Gastroesophageal sphincter (tissue), 4 donors: ENCODE results near the gene MGA. TPM values are rescaled to one million over a fixed set of nuclear protein-coding genes. Genes with fewer than 3 reads are reported as not detected.

Experiments used
- ATAC-seq: fragments of 150-250 bp; one replicate; pipeline ENCODE4 v1.9.1; 2016; ENCODE audit warnings: mild to moderate bottlenecking, moderate library complexity
- H3K27ac ChIP-seq, 4 donors: fragments of 200-600 bp; sonication (generic) in 3 of 4; 1 replicate in 3 of 4; 2 replicates in 1 of 4; pipeline ENCODE4 v1.5.1; 2016 to 2019
- H3K27me3 ChIP-seq: fragments of 200-600 bp; sonication (generic); one replicate; pipeline ENCODE4 v1.5.1; 2019
- H3K36me3 ChIP-seq, 2 donors: fragments of 200-600 bp; sonication (generic); one replicate each; pipeline ENCODE4 v1.5.1; 2019; ENCODE audit warnings: control low read depth in 1 of 2
- H3K4me1 ChIP-seq, 3 donors: fragments of 200-600 bp; sonication (generic); 1 replicate in 2 of 3; 2 replicates in 1 of 3; pipeline ENCODE4 v1.5.1; 2016 to 2019; ENCODE audit warnings: control low read depth in 2 of 3
- H3K4me3 ChIP-seq, 2 donors: fragments of 200-600 bp; sonication (generic); one replicate each; pipeline ENCODE4 v1.5.1; 2019; ENCODE audit warnings: mild to moderate bottlenecking in 1 of 2, moderate library complexity in 1 of 2
- H3K9me3 ChIP-seq, 3 donors: fragments of 200-600 bp; sonication (generic); one replicate each; pipeline ENCODE4 v1.5.1; 2017 to 2019; ENCODE audit warnings: control low read depth in 2 of 3
- EP300 ChIP-seq: sonication (generic); formaldehyde crosslinking; IDR thresholded peaks from one replicate; pipeline ENCODE4 v1.6.1; 2017; ENCODE audit warnings: antibody characterized with exemption, mild to moderate bottlenecking
- POLR2A ChIP-seq, 2 donors: fragments of 450-650 bp; IDR thresholded peaks; one replicate each; pipeline ENCODE4 v1.6.1; 2017; ENCODE audit warnings: antibody characterized with exemption in 2 of 2, mild to moderate bottlenecking in 2 of 2, moderate library complexity in 1 of 2
- POLR2AphosphoS5 ChIP-seq: sonication (generic); formaldehyde crosslinking; IDR thresholded peaks from one replicate; pipeline ENCODE4 v1.6.1; 2017; ENCODE audit warnings: antibody characterized with exemption
- WGBS, 2 donors: methylation state at CpG; one replicate each; pipeline ENCODE4 v1.1.5; 2018; ENCODE audit warnings: low coverage in 1 of 2; 5-methylcytosine and 5-hydroxymethylcytosine counted together
- total RNA-seq, 4 donors: library from RNA; depleted of rRNA; stranded (reverse); fragments of >200 nt; gene quantifications; one replicate each; pipeline ENCODE4 v1.1.0, GENCODE V29; 2016
- TF ChIP-seq, protein P1 (sequence below), 4 experiments: fragments of 200-600 bp in 2 of 4; fragments of 450-650 bp in 2 of 4; sonication (generic) in 1 of 4; IDR thresholded peaks; one replicate each; pipeline ENCODE4 v1.5.1; 2017 to 2019; ENCODE audit warnings: antibody characterized with exemption in 4 of 4, mild to moderate bottlenecking in 2 of 4, moderate library complexity in 2 of 4

Gene MGA
- total RNA-seq, 4 donors from 2014 or later = 29.4 to 59.2 (median 44.9) TPM

DNA sequence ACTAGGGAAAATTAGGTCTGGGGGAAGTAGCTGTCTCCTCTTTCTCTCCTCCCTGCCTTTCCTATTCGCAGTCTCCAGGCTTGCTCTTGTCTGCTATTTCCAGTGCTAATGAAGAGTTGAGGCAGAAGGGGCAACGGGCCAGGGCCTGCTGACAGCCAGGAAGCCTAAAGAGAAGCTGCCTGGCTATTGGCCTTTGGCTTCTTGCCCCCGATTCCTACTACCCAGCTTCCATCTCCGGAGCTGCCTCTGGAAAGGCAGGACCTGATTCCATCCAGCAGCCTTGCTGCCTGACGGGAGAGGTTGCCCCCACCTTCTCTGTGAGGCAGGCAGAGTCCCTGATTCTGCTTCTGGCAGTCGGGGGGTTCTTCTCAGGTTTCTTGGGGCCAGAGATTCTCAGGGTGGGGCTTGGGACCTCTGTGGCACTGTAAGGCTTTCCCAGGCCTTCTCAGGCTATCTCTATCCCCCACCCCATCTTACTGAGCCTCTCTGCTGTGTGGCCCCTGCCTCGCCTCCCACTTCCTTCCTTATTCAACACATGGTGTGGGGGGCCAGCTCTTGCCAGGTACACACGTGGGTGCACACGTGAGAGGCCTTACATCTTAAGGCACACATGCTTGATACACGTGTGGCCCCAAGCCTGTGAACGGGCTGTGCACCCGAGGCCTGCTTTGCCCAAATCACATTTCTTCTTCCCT lies 149.5 kb downstream of the MGA start:
- WGBS, 2 donors = 53 to 65% methylated on average over 4 to 8 of the region's 12 CpGs
- Histone ChIP-seq H3K4me1 (peaks cover 0 to 53% (median 17%) of the 10 kb centered on the region in 3 donors), H3K4me3 (no peak overlapping the region), H3K27ac (peak overlapping the region in 1 of 4 donors; percentile 7), H3K9me3 (no peaks in the 10 kb centered on the region), H3K36me3 (peaks cover 0 to 33% of the 10 kb centered on the region in 2 donors), H3K27me3 (no peaks in the 10 kb centered on the region)
- TF ChIP-seq POLR2A (IDR thresholded peaks at IDR 0.05) = no peak
- TF ChIP-seq, protein P1, sequence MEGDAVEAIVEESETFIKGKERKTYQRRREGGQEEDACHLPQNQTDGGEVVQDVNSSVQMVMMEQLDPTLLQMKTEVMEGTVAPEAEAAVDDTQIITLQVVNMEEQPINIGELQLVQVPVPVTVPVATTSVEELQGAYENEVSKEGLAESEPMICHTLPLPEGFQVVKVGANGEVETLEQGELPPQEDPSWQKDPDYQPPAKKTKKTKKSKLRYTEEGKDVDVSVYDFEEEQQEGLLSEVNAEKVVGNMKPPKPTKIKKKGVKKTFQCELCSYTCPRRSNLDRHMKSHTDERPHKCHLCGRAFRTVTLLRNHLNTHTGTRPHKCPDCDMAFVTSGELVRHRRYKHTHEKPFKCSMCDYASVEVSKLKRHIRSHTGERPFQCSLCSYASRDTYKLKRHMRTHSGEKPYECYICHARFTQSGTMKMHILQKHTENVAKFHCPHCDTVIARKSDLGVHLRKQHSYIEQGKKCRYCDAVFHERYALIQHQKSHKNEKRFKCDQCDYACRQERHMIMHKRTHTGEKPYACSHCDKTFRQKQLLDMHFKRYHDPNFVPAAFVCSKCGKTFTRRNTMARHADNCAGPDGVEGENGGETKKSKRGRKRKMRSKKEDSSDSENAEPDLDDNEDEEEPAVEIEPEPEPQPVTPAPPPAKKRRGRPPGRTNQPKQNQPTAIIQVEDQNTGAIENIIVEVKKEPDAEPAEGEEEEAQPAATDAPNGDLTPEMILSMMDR (IDR thresholded peaks at IDR 0.05) = no peak
- TF ChIP-seq EP300 = no peak
- no peak for TF ChIP-seq POLR2AphosphoS5
- no peak for ATAC-seq

DNA sequence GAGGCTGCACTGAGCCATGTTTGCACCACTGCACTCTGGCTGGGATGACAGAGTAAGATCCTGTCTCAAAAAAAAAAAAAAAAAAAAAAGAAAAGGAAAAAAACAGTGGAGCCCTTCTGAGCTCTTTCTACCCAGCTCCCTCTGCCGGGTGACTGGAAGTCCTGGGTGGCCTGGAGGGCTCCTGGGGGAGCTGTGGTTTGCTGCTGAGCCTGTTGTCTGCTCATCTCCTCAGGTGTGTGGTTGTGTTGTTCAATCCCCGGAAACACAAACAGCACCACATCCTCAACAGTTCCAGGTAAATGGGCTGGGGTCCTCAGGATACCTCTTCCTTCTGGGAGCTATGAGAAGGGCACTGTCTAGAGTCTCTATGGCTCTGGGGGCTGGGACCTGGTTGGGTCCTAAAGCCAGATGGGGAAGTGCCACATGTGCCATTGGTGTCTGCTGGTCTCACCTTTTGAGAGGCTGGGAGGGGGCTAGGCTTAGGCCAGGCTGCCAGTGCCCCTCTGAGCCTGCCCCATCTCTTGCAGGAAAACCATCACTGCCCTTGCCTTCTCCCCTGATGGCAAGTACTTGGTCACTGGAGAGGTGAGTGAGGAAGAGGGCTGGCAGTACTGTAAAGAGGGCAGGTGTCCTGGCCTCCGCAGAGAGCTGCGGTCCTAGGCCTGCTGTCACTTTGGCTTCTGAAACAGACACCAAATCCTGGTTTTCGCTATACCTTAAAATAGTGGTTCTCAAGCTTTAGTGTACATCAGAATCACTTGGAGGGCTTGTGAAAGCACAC lies 150.6 kb downstream of the MGA start:
- no peak for ATAC-seq
- H3K9me3 ChIP-seq = no peaks in the 10 kb centered on the region
- no peak overlapping the region for H3K4me3 ChIP-seq
- peak overlapping the region in 3 of 4 donors; percentile 5 to 46 (median 26) for H3K27ac ChIP-seq
- H3K27me3 ChIP-seq = no peaks in the 10 kb centered on the region
- TF ChIP-seq EP300 = no peak
- no peak for TF ChIP-seq POLR2A (IDR thresholded peaks at IDR 0.05)
- TF ChIP-seq, protein P1 (IDR thresholded peaks at IDR 0.05) = no peak
- TF ChIP-seq POLR2AphosphoS5 = no peak
- peaks cover 0 to 45% of the 10 kb centered on the region in 2 donors for H3K36me3 ChIP-seq
- WGBS, 2 donors = 57 to 80% methylated on average over 1 to 2 of the region's 5 CpGs
- H3K4me1 ChIP-seq = peaks cover 0 to 41% (median 7%) of the 10 kb centered on the region in 3 donors

DNA sequence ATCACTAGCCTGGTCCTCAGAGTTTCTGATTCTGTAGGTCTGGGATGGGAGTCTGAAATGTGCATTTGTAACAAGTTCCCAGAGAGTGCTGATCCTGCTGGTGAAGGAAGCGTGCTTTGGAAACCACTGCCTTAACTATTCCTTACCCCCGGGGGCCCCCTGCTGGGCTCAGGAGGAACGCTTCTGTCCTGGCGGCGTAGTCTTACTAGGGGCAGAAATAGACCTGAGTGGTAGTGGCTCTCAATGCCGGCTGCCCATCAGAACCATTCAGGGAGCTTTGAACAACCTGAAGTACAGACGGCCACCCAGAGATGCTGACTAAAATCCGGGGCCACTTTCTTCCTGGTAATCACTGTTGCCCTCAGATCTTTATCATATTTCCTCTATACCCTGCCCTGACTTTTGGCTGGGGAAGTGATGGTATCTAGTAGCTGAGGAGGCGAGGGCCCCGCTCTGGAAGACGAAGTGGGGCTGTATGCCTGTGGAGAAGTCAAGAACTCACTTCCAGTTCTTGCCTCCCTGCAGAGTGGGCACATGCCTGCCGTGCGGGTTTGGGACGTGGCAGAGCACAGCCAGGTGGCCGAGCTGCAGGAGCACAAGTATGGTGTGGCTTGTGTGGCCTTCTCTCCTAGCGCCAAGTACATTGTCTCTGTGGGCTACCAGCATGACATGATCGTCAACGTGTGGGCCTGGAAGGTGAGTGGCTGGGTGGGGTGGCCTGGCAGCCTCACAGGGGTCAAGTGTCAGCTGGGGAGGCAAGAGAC lies 151.4 kb downstream of the MGA start:
- Histone ChIP-seq H3K9me3 (no peaks in the 10 kb centered on the region), H3K4me1 (peaks cover 0 to 33% (median 2%) of the 10 kb centered on the region in 3 donors), H3K4me3 (no peak overlapping the region), H3K27ac (peak overlapping the region in 2 of 4 donors; percentile 5 to 46), H3K36me3 (peaks cover 0 to 53% of the 10 kb centered on the region in 2 donors), H3K27me3 (no peaks in the 10 kb centered on the region)
- WGBS, 2 donors = 3 to 20% methylated on average over 1 to 7 of the region's 18 CpGs
- no peak for TF ChIP-seq EP300
- TF ChIP-seq, protein P1 (IDR thresholded peaks at IDR 0.05) = peak in 3 of 4 experiments; percentile 89 to 91 (median 91)
- peak; percentile 90 for ATAC-seq

DNA sequence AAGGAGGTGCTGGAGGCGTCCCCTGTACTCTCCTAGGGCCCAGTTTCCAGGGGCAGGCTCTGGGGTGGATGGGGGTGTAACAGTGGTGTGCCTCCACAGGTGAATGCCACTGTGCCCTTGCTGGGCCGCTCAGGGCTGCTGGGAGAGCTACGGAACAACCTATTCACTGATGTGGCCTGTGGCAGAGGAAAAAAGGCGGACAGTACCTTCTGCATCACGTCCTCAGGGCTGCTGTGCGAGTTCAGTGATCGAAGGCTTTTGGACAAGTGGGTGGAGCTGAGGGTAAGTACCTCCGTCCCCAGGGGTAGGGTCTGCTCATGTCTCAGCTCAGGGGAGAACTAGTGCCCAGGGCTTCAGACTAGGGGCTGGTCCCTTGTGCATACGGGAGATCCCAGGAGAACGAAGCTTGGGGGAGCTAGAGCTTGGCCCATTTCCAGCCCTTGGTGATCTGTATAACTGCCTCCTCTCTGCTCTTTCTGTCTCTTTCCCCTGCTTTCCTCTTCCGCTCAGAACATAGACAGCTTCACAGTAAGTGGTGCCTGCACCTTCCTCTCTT lies 152.7 kb downstream of the MGA start:
- Histone ChIP-seq H3K27ac (no peak overlapping the region), H3K27me3 (no peaks in the 10 kb centered on the region), H3K4me3 (no peak overlapping the region), H3K4me1 (peaks cover 0 to 28% (median 0%) of the 10 kb centered on the region in 3 donors), H3K36me3 (peaks cover 0 to 65% of the 10 kb centered on the region in 2 donors), H3K9me3 (no peaks in the 10 kb centered on the region)
- 60 to 84% methylated on average over 5 to 6 of the region's 11 CpGs for WGBS, 2 donors
- TF ChIP-seq POLR2AphosphoS5 (no peak), POLR2A (IDR thresholded peaks at IDR 0.05) (no peak), EP300 (no peak)
- TF ChIP-seq, protein P1 (IDR thresholded peaks at IDR 0.05) = no peak
- ATAC-seq = no peak
